ENCODE data around the gene ARHGAP18.

ARHGAP18 gene

DNA sequence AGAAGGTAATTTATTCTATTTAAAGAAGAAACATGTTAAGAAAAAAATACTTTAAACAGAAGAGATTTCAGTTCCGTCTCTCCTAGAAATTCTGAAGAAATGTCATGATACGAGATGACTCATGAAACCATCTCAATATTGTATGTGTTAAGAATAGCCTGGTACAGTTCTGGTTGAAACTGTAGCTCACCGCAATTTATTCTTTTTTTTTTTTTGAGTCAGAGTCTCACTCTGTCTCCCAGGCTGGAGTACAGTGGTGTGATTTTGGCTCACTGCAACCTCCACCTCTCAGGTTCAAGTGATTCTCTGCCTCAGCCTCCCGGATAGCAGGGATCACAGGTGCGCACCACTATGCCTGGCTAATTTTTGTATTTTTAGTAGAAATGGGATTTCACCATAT, 103.3 kb downstream of the ARHGAP18 start:
- Histone ChIP-seq H3K4me1 (ENCODE audit: control insufficient read depth in 1 of 2, insufficient read depth in 1 of 2, low read depth in 1 of 2, low read length in 1 of 2) (no peaks in the 10 kb centered on the region), H3K27me3 (no peaks in the 10 kb centered on the region), H3K9me3 (no peaks in the 10 kb centered on the region), H3K36me3 (peaks cover 54% of the 10 kb centered on the region), H3K4me3 (ENCODE audit: low read depth in 1 of 2, low read length in 1 of 2) (no peak overlapping the region), H3K27ac (no peak overlapping the region)
- TF ChIP-seq, protein P1, sequence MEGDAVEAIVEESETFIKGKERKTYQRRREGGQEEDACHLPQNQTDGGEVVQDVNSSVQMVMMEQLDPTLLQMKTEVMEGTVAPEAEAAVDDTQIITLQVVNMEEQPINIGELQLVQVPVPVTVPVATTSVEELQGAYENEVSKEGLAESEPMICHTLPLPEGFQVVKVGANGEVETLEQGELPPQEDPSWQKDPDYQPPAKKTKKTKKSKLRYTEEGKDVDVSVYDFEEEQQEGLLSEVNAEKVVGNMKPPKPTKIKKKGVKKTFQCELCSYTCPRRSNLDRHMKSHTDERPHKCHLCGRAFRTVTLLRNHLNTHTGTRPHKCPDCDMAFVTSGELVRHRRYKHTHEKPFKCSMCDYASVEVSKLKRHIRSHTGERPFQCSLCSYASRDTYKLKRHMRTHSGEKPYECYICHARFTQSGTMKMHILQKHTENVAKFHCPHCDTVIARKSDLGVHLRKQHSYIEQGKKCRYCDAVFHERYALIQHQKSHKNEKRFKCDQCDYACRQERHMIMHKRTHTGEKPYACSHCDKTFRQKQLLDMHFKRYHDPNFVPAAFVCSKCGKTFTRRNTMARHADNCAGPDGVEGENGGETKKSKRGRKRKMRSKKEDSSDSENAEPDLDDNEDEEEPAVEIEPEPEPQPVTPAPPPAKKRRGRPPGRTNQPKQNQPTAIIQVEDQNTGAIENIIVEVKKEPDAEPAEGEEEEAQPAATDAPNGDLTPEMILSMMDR (IDR thresholded peaks at IDR 0.05): no peak

DNA sequence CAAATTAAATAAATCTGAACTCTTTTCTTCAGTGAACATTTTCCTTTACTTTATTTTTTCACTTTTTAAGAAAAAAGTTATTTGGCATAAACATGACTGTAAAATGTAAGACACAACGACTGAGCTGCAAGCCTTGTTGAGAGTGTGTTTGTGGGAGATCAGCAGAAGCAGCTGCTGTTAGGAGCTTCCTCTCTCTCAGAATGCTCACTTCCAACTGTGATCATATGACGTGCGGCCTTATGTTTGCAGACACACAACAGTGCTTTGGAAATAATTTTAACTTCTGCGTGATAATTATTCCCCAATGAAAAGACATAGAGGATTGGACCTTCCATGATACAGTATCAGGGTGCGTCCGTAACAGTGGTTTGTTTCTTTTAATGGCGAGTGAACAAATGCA, 104.0 kb downstream of the ARHGAP18 start:
- peaks cover 53% of the 10 kb centered on the region for H3K36me3 ChIP-seq

DNA sequence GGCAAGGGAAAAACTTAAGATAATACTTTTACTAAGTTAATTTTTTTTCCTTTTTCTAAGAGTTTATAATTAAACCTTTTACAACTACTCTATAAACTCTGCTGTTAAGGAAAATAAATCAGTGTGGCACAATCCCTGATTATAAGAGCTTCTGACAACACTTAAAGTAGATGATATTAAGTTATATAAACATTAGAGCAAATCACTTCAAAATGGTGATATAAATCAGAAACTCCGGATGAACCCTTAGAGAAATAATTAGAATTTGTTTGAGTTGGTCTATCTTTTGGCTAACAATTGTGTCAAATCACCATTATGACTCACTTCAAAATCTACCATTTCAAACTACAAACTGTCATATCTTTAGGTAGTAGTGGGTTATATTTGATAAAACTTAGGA, 104.9 kb downstream of the ARHGAP18 start:
- Histone ChIP-seq H3K27me3 (no peaks in the 10 kb centered on the region), H3K9me3 (no peaks in the 10 kb centered on the region), H3K36me3 (peaks cover 44% of the 10 kb centered on the region), H3K4me1 (ENCODE audit: control insufficient read depth in 1 of 2, insufficient read depth in 1 of 2, low read depth in 1 of 2, low read length in 1 of 2) (no peaks in the 10 kb centered on the region), H3K27ac (no peak overlapping the region), H3K4me3 (ENCODE audit: low read depth in 1 of 2, low read length in 1 of 2) (no peak overlapping the region)
- TF ChIP-seq, protein P1 (IDR thresholded peaks at IDR 0.05): no peak

More for the DNA sequence above, 104.0 kb downstream of the ARHGAP18 start:
- Histone ChIP-seq H3K27me3 (no peaks in the 10 kb centered on the region), H3K4me1 (ENCODE audit: control insufficient read depth in 1 of 2, insufficient read depth in 1 of 2, low read depth in 1 of 2, low read length in 1 of 2) (no peaks in the 10 kb centered on the region), H3K9me3 (no peaks in the 10 kb centered on the region), H3K4me3 (ENCODE audit: low read depth in 1 of 2, low read length in 1 of 2) (no peak overlapping the region), H3K27ac (no peak overlapping the region)
- TF ChIP-seq, protein P1 (IDR thresholded peaks at IDR 0.05): no peak

DNA sequence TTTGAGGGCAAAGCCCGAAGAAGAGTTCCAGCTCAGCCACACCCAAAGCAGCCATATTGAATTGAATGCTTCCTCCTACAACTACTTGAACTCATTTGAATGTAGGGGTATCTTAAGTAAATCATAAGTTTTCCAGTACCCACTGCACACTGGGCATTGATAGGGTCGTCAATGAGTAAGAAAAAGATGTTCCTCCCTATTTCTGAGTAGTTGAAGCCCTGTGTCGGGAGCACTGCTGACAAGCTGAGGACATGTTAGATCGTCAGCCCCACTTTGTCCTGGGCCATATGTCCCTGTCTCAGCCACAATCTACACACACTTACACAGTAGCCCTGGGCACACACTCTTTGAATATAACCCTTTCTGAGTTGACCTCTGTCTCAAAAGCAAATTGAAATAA, 105.7 kb downstream of the ARHGAP18 start:
- peaks cover 37% of the 10 kb centered on the region for H3K36me3 ChIP-seq
- no peaks in the 10 kb centered on the region for H3K27me3 ChIP-seq
- no peak overlapping the region for H3K4me3 ChIP-seq (ENCODE audit: low read depth in 1 of 2, low read length in 1 of 2)
- TF ChIP-seq, protein P1 (IDR thresholded peaks at IDR 0.05): no peak
- no peak overlapping the region for H3K27ac ChIP-seq
- no peaks in the 10 kb centered on the region for H3K9me3 ChIP-seq
- H3K4me1 ChIP-seq (ENCODE audit: control insufficient read depth in 1 of 2, insufficient read depth in 1 of 2, low read depth in 1 of 2, low read length in 1 of 2): no peaks in the 10 kb centered on the region

- H3K36me3 ChIP-seq: peaks cover 40% of the 10 kb centered on the region
These were observed 106.2 kb downstream of the ARHGAP18 start for GRCh38 chr6:129603741-129604140.

More at GRCh38 chr6:129603741-129604140, 106.2 kb downstream of the ARHGAP18 start:
- Histone ChIP-seq H3K27me3 (no peaks in the 10 kb centered on the region), H3K4me1 (ENCODE audit: control insufficient read depth in 1 of 2, insufficient read depth in 1 of 2, low read depth in 1 of 2, low read length in 1 of 2) (no peaks in the 10 kb centered on the region), H3K9me3 (no peaks in the 10 kb centered on the region), H3K4me3 (ENCODE audit: low read depth in 1 of 2, low read length in 1 of 2) (no peak overlapping the region), H3K27ac (no peak overlapping the region)
- TF ChIP-seq, protein P1 (IDR thresholded peaks at IDR 0.05): no peak
